ENCODE data around the gene EFCAB13.

Gene EFCAB13

GRCh38 chr17:47332287-47332686 lies 8.5 kb downstream of the EFCAB13 start:
- Histone ChIP-seq H3K36me3 (ENCODE audit: insufficient read depth, insufficient read length, low read length) (no peaks in the 10 kb centered on the region), H3K4me1 (ENCODE audit: insufficient read depth, insufficient read length) (no peaks in the 10 kb centered on the region), H3K27me3 (ENCODE audit: insufficient read depth, insufficient read length) (no peaks in the 10 kb centered on the region), H3K4me3 (ENCODE audit: insufficient read length, low read depth) (no peak overlapping the region), H3K9me3 (ENCODE audit: insufficient read depth, low read length) (0 out of 2 replicates have a peak, but pooled peaks cover 8% of the 10 kb centered on the region), H3K9ac (ENCODE audit: insufficient read length, low read depth) (no peak overlapping the region)
- no peak for DNase-seq (ENCODE audit: low read depth, low spot score)
- TF ChIP-seq SUZ12 (IDR thresholded peaks at IDR 0.05; ENCODE audit: extremely low read depth, insufficient read depth, insufficient read length) (no peak), YY1 (IDR thresholded peaks at IDR 0.05; ENCODE audit: insufficient read depth, insufficient read length) (no peak), ZNF274 (IDR thresholded peaks at IDR 0.05; ENCODE audit: low read depth, low read length) (no peak)

DNA sequence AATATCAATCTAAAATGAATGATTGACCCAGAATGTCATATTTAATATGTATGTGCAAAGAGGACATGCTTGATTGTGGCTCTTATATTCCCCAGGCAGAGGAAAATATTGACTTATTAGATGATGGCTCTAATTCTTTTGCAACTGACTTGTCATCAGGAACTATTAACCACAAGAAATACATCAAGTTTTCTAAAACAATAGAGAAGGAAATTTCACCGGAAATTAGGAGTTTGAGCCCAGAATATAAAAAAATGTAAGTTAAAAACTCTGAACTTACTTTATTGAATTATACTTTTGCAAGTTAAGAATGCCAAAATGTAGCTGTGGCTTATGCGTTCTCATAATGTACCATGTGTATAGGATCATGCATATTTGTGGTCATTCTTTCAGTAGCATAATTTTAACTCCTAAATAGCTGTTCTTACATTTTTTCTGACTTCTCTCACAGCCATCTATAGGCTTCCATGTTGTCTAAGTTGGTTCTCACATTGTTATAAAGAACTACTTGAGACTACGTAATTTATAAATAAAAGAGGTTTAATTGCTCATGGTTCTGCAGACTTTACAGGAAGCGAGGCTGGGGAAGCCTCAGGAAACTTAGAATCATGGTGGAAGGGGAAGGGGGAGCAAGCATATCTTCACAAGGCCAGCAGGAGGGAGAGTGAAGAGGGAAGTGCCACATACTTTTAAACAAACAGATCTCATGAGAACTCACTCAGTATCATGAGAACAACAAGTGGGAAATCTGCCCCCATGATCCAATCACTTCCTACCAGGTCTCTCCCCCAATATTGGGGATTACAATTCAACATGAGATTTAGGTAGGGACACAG lies 11.6 kb downstream of the EFCAB13 start:
- no peak overlapping the region for H3K9ac ChIP-seq (ENCODE audit: insufficient read length, low read depth)
- TF ChIP-seq ZNF274 (IDR thresholded peaks at IDR 0.05; ENCODE audit: low read depth, low read length) (no peak), YY1 (IDR thresholded peaks at IDR 0.05; ENCODE audit: insufficient read depth, insufficient read length) (no peak), SUZ12 (IDR thresholded peaks at IDR 0.05; ENCODE audit: extremely low read depth, insufficient read depth, insufficient read length) (no peak)
- H3K4me3 ChIP-seq (ENCODE audit: insufficient read length, low read depth): no peak overlapping the region
- H3K36me3 ChIP-seq (ENCODE audit: insufficient read depth, insufficient read length, low read length): no peaks in the 10 kb centered on the region
- no peaks in the 10 kb centered on the region for H3K27me3 ChIP-seq (ENCODE audit: insufficient read depth, insufficient read length)
- no peaks in the 10 kb centered on the region for H3K4me1 ChIP-seq (ENCODE audit: insufficient read depth, insufficient read length)
- H3K9me3 ChIP-seq (ENCODE audit: insufficient read depth, low read length): 0 out of 2 replicates have a peak, but pooled peaks cover 8% of the 10 kb centered on the region
- DNase-seq (ENCODE audit: low read depth, low spot score): no peak

GRCh38 chr17:47338026-47338425 lies 14.3 kb downstream of the EFCAB13 start:
- no peak for DNase-seq (ENCODE audit: low read depth, low spot score)
- no peak overlapping the region for H3K4me3 ChIP-seq (ENCODE audit: insufficient read length, low read depth)
- no peaks in the 10 kb centered on the region for H3K9me3 ChIP-seq (ENCODE audit: insufficient read depth, low read length)
- H3K36me3 ChIP-seq (ENCODE audit: insufficient read depth, insufficient read length, low read length): no peaks in the 10 kb centered on the region
- H3K9ac ChIP-seq (ENCODE audit: insufficient read length, low read depth): no peak overlapping the region
- no peaks in the 10 kb centered on the region for H3K27me3 ChIP-seq (ENCODE audit: insufficient read depth, insufficient read length)
- no peak for TF ChIP-seq SUZ12 (IDR thresholded peaks at IDR 0.05; ENCODE audit: extremely low read depth, insufficient read depth, insufficient read length)
- no peak for TF ChIP-seq YY1 (IDR thresholded peaks at IDR 0.05; ENCODE audit: insufficient read depth, insufficient read length)
- no peak for TF ChIP-seq ZNF274 (IDR thresholded peaks at IDR 0.05; ENCODE audit: low read depth, low read length)
- no peaks in the 10 kb centered on the region for H3K4me1 ChIP-seq (ENCODE audit: insufficient read depth, insufficient read length)

- Histone ChIP-seq H3K9ac (ENCODE audit: insufficient read length, low read depth) (no peak overlapping the region), H3K4me1 (ENCODE audit: insufficient read depth, insufficient read length) (no peaks in the 10 kb centered on the region), H3K36me3 (ENCODE audit: insufficient read depth, insufficient read length, low read length) (no peaks in the 10 kb centered on the region), H3K4me3 (ENCODE audit: insufficient read length, low read depth) (no peak overlapping the region), H3K9me3 (ENCODE audit: insufficient read depth, low read length) (no peaks in the 10 kb centered on the region), H3K27me3 (ENCODE audit: insufficient read depth, insufficient read length) (no peaks in the 10 kb centered on the region)
- TF ChIP-seq YY1 (IDR thresholded peaks at IDR 0.05; ENCODE audit: insufficient read depth, insufficient read length): no peak
- no peak for TF ChIP-seq ZNF274 (IDR thresholded peaks at IDR 0.05; ENCODE audit: low read depth, low read length)
- no peak for TF ChIP-seq SUZ12 (IDR thresholded peaks at IDR 0.05; ENCODE audit: extremely low read depth, insufficient read depth, insufficient read length)
- DNase-seq (ENCODE audit: low read depth, low spot score): no peak
Observed at GRCh38 chr17:47352848-47353247, 29.1 kb downstream of the EFCAB13 start.

DNA sequence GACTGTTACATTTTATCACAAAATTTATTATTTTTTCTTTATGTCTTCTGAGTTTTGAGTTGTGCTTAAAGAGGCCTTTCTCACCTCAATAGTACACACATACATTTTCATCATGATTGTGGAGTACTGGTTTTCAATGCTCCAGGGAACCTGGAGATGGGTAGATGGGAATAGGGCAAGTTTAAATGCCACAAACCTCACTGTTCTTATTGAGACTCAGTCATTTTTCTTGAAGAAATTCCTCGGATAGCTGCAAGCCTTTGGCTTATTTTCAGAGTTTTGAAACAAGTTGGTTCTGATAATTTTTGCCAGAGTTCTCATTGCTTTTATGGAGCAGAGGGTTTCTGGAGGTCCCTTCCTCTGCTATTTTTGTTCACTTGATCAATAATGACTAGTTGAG lies 34.9 kb downstream of the EFCAB13 start:
- H3K36me3 ChIP-seq (ENCODE audit: insufficient read depth, insufficient read length, low read length): no peaks in the 10 kb centered on the region
- DNase-seq (ENCODE audit: low read depth, low spot score): no peak
- peaks cover 17% of the 10 kb centered on the region for H3K9me3 ChIP-seq (ENCODE audit: insufficient read depth, low read length)
- TF ChIP-seq ZNF274 (IDR thresholded peaks at IDR 0.05; ENCODE audit: low read depth, low read length) (no peak), SUZ12 (IDR thresholded peaks at IDR 0.05; ENCODE audit: extremely low read depth, insufficient read depth, insufficient read length) (no peak), YY1 (IDR thresholded peaks at IDR 0.05; ENCODE audit: insufficient read depth, insufficient read length) (no peak)
- no peak overlapping the region for H3K9ac ChIP-seq (ENCODE audit: insufficient read length, low read depth)
- no peaks in the 10 kb centered on the region for H3K27me3 ChIP-seq (ENCODE audit: insufficient read depth, insufficient read length)
- H3K4me3 ChIP-seq (ENCODE audit: insufficient read length, low read depth): no peak overlapping the region
- H3K4me1 ChIP-seq (ENCODE audit: insufficient read depth, insufficient read length): no peaks in the 10 kb centered on the region

GRCh38 chr17:47363171-47363570 lies 39.4 kb downstream of the EFCAB13 start:
- no peak for DNase-seq (ENCODE audit: low read depth, low spot score)
- H3K4me1 ChIP-seq (ENCODE audit: insufficient read depth, insufficient read length): no peaks in the 10 kb centered on the region
- peaks cover 27% of the 10 kb centered on the region for H3K9me3 ChIP-seq (ENCODE audit: insufficient read depth, low read length)
- H3K27me3 ChIP-seq (ENCODE audit: insufficient read depth, insufficient read length): no peaks in the 10 kb centered on the region
- TF ChIP-seq SUZ12 (IDR thresholded peaks at IDR 0.05; ENCODE audit: extremely low read depth, insufficient read depth, insufficient read length): no peak
- TF ChIP-seq YY1 (IDR thresholded peaks at IDR 0.05; ENCODE audit: insufficient read depth, insufficient read length): no peak
- no peak for TF ChIP-seq ZNF274 (IDR thresholded peaks at IDR 0.05; ENCODE audit: low read depth, low read length)
- no peak overlapping the region for H3K9ac ChIP-seq (ENCODE audit: insufficient read length, low read depth)
- H3K36me3 ChIP-seq (ENCODE audit: insufficient read depth, insufficient read length, low read length): no peaks in the 10 kb centered on the region
- H3K4me3 ChIP-seq (ENCODE audit: insufficient read length, low read depth): no peak overlapping the region

DNA sequence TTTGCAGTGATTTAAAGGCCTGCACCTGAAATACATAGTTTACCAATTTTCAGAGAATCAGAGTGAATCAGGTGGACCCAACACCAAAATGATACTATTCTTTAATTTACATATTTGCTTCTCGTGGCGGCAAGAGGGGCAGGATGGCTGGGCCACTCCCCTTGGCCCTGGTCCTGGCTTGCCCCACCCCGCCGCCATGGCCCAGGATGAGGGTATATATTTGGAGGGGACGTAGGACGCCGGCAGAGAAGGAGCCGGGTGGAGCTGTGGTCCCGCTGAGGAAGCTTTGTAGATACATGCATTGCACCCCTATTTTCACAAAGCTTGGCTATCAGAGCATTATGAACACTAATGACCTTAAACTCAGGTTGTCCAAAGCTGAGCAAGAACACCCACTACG lies 43.5 kb downstream of the EFCAB13 start:
- H3K27me3 ChIP-seq (ENCODE audit: insufficient read depth, insufficient read length): no peaks in the 10 kb centered on the region
- no peak overlapping the region for H3K9ac ChIP-seq (ENCODE audit: insufficient read length, low read depth)
- no peak for DNase-seq (ENCODE audit: low read depth, low spot score)
- no peaks in the 10 kb centered on the region for H3K36me3 ChIP-seq (ENCODE audit: insufficient read depth, insufficient read length, low read length)
- peaks cover 24% of the 10 kb centered on the region for H3K9me3 ChIP-seq (ENCODE audit: insufficient read depth, low read length)
- TF ChIP-seq YY1 (IDR thresholded peaks at IDR 0.05; ENCODE audit: insufficient read depth, insufficient read length): no peak
- TF ChIP-seq ZNF274 (IDR thresholded peaks at IDR 0.05; ENCODE audit: low read depth, low read length): no peak
- no peak for TF ChIP-seq SUZ12 (IDR thresholded peaks at IDR 0.05; ENCODE audit: extremely low read depth, insufficient read depth, insufficient read length)
- no peaks in the 10 kb centered on the region for H3K4me1 ChIP-seq (ENCODE audit: insufficient read depth, insufficient read length)
- H3K4me3 ChIP-seq (ENCODE audit: insufficient read length, low read depth): no peak overlapping the region
